ENCODE measurements around the gene SCN8A.
A peak's percentile ranks its signal among the peaks of the same experiment; 100 is the strongest.
"Not testable (repeated sequence)": the region's sequence is repeated elsewhere in the genome, so short reads cannot be mapped to it uniquely, and the experiment has no call there.

The SCN8A gene

DNA sequence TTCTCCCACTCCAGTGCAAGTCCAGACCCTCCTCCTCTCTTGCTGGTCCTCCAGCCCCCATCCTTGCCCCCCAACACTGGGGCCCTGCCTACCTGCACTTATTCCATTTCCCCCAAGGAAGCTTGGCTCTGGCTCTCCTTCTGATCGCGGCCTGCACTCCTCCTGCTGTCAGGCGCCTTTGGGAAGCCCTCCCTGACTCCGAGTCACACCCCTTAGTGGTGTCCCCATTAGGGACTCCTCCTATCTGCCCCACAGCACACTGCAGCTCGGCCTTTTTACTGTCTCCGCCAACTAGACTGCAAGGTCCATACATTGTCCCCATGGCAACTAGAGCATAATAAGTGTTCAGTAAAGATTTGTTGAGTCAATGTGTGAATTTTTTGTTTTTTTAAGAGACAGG is 224.5 kb downstream of the SCN8A start:
- DNase-seq (ENCODE audit: low spot score): no peak

DNA sequence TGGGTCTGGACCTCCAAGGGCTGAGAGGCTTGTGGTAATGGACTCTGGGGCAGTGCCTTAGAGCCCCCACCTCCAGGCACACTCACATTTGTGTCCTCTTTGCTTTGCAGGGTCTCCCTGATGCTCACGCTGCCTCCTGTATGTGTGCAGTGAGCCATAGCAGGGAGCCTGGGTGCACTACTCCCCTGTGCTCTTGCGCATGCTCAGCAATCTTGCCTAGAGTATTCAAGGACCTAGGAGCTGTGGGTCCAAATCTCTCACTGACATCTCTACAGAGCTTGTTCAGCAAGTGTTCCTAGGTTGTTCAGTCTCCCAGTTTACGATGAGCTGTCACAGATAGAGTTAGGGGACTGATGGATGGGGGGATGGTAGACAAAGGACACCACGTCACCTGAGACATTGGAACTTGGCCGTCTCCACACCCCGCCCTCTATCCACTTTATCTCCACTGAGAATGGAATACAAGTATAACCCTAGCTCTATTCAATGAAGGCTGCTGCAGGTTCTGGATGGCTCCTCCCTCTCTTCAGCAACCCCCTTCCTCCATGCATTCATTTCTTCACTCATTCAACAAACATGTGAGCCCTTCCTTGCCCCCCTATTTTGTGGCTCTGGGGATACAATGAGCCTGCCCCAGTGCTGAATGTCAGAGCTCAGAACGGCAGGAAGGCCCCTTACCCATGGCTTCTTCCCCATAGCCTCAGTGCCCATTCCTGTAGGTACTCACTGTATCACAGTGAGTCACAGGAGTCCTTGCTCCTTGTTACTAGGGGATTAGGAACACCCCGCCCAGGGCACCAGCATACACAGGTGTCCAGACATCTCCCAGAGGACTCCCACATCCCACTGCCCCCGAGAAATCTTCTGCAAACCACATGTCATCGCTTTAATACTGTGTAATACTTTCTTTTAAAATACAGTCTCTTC is 226.3 kb downstream of the SCN8A start:
- no peak for DNase-seq (ENCODE audit: low spot score)

- no peak for DNase-seq (ENCODE audit: low spot score)
Observed at GRCh38 chr12:51818086-51818485, 227.1 kb downstream of the SCN8A start.

DNA sequence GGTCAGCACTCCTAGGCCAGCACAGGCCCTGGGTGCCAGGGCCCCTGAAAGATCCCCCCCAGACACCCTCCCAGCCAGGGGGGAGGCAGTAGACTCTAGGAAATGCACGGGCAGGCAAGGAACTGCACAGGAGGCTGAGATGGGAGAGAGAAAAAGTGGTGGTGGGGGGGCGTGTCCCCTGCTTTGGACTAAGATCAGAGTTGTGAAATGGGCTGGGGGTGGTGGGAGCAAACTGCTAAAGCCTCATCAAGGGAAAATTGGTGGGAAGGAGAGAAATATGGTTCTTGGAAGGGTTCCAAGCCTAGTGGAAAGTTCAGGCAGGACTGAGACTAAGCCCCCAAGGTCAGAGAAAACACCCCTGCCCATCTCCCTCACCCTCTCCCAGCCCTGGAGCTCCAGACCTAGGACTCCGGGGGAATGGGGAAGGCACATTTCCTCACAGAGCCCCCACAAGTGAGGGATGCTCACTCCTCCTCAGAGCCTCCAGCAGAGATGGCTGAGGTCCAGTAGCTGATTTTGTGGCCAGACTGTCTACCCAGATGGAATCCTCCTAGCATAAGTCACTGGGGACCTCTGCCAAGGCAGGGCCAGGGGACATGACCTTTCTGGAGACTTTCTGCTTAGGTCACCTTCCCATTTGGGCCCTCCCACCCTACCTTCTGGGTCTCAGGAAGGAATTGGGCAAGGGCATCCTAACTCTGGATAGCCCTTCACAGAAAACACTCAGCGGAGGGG is 227.7 kb downstream of the SCN8A start:
- DNase-seq (ENCODE audit: low spot score): no peak

- DNase-seq (ENCODE audit: low spot score): peak; percentile 25
Observed at GRCh38 chr12:51819736-51820525, 228.9 kb downstream of the SCN8A start.

- DNase-seq (ENCODE audit: low spot score): peak; percentile 56
Observed at GRCh38 chr12:51820526-51821439, 229.8 kb downstream of the SCN8A start.

DNA sequence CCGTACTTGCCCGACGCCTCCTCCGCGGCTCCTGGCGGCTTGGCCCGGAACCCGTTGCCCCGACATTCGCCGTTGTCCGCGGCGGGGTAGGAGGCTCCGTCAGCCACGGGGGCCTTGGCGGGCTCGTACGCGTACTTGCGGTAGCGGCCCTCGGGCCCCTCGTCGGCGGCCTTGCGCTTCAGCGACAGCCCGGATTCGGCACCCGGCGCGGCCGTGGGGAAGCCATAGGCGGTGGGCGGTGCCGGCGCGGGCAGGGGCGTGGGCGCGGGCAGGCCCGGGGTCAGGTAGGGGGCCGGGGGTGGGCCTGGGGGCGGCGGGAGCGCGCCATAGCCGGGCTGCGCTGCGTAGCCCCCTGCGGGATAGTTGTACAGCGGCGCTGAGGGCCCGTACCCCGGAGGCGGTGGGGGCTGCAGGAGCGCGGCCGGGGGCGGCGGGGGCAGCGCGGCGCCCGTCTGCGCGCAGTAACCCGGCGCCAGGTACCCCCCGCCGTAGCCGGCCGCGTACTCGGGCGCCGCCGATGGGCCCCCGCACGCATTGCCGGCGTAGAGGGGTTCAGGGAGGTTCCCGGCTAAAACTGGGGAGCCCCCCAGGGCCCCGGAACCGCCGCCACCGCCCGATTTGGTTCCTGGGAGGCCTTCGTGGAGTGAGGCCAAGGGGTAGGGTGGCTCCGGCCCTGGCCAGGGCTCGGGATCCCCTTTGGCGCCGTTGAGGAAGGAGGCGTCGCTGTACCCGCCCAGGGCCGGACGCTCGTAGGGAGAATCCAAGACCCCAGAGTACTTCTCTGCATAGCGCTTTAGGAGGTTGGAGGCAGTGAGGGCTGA is 230.6 kb downstream of the SCN8A start:
- DNase-seq (ENCODE audit: low spot score): no peak

DNA sequence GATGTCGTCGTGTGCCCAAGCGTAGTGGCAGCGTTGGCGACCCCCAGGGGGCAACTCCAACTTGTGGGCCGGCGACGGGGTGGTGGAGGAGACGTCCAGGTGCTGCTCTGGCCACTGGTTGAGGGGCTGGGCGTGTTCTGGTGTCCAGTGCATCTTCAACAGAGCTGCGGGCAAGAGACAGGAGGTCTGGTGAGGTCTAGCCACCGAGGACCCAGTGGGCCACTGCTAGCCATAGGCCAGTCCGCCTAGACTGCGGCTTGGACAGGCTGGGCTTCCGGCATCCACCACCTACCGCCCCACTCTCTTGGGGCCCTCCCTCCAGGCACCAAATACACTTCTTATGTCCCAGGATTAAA is 231.2 kb downstream of the SCN8A start:
- no peak for DNase-seq (ENCODE audit: low spot score)

GRCh38 chr12:51822956-51823355 is 231.9 kb downstream of the SCN8A start:
- no peak for DNase-seq (ENCODE audit: low spot score)

DNA sequence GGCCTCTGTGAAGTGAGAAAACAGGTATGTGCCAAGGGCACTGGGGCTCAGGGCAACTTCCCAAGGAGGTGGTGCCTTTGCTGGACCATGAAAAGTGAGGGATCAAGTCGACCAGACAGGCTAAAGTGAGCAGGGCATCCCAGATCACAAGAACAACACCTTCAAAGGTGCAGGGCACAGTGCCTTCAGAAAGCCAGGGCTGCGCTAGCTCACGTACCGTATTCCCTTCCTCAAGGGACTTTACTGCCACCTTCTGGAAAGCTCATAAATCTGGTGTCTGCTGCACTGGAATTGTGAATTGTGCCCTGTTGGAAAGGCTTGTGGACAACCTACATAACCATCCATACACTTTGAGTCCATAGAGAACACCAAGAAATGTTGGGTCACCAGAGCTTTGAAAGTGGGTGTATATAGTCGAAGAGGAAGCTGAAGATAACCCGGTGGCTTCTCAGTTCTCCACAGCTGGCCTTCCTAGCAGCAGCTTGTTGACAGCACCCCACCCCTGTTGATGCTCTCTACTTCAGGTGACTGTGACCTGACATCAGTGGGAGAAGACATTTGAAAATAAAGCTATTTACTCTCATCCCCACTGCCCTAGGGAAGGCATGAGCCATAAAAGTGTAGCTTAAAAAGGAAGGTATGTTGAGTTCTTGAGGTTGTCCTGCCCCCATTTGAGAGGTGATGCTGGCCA is 233.0 kb downstream of the SCN8A start:
- peak; percentile 68 for DNase-seq (ENCODE audit: low spot score)

GRCh38 chr12:51825216-51825615 is 234.2 kb downstream of the SCN8A start:
- no peak for DNase-seq (ENCODE audit: low spot score)

DNA sequence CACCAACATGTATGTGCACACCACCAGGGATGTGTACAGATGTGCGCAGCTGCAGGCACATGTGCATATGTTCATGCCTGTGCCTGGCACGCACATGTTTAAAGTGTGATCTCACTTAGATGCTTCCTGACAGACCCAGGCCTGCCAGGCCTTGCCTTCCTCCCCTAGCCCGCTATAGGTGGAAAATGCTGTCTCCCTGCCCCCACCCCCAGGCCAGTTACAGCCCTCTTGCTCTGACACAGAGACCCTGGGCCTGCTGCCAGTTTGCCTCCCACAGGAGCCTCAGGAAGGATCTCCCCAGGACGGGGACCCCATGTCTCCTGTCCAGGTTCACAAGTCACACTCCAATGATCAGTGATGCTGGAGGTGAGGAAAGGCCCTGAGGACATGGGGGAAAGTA is 235.8 kb downstream of the SCN8A start:
- no peak for DNase-seq (ENCODE audit: low spot score)

DNA sequence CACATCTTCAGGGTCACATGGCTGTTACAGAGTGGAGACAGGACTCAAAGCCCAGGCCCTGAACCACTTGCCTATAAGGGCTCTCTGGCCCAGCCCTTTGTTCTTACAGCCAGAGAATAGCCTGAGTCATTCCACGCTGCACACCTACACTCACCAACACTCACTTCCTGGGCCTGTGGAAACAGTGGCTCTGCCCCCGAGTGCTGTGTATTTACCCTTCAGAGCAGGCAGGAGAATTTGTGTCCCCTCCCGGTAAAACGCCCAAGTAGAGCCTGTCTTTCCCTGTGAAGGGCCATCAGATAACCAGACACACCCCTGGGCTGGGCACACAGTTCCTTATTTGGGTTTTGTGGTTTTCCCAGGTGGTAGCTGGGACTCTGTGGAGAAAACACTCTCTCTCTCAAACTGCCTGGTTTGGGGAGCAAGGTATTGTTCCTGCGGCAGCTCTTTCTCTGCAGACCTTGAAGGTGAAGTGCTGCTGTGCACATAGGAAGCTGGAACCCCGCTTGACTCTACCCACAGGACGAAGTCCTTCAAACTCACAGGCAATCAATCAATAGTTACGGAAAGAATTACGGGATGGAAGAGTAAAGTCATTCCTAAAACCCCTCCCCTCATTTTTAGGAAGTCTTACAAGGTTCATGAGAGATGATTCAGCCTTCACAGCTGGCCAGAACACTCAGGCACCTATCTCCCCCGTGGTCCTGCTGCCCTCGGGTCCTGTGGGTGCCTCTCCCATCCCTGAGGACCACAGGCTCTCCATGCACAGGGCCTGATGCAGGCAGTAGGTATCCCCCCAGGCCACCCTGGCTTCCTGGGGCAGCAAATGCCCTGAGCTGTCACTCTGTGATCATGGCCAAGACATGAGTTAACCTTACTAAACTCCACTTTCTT is 237.1 kb downstream of the SCN8A start:
- DNase-seq (ENCODE audit: low spot score): no peak

DNA sequence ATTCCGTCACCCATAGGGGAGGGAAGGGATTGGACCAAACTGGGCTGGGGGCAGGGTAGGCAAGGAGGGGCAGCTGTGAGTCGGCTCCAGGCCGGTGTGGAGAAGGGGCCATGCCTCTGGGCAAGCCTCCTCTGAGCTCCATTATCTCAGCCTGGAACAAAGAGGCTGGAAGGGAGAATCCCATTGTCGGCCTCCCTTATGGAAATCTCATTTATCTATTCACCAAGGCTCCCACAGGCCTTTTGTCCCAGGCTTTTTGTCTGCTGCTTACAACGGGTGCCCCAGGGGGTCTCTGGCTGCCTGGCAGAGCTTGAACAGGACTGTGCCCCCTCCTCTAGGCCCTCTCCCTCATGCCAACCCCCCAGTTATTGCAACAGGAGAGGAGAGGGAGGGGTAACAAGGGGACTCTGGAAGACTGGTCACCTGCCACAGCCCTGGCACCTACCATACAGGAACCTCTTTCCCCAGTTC is 238.0 kb downstream of the SCN8A start:
- DNase-seq (ENCODE audit: low spot score): no peak

DNA sequence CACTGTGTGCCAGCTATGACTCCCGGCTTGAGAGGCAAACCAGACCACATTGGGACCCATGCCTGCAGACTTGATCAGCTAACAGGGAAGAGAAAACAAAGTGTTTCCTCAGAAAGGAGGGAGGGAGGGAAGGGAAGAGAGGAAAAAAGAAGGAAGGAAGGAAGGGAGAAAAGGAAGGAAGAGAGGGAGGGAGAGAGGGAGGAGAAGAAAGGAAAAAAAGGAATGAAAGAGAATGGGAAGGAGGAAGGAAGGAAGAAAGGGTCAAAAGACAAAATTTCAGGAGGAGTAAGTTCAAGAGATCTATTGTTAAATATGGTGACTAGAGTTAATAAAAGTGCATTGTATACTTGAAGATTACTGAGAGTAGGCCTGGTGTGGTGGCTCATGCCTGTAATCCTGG is 238.6 kb downstream of the SCN8A start:
- no peak for DNase-seq (ENCODE audit: low spot score)

GRCh38 chr12:51831817-51832216 is 240.8 kb downstream of the SCN8A start:
- DNase-seq (ENCODE audit: low spot score): not testable (repeated sequence)

DNA sequence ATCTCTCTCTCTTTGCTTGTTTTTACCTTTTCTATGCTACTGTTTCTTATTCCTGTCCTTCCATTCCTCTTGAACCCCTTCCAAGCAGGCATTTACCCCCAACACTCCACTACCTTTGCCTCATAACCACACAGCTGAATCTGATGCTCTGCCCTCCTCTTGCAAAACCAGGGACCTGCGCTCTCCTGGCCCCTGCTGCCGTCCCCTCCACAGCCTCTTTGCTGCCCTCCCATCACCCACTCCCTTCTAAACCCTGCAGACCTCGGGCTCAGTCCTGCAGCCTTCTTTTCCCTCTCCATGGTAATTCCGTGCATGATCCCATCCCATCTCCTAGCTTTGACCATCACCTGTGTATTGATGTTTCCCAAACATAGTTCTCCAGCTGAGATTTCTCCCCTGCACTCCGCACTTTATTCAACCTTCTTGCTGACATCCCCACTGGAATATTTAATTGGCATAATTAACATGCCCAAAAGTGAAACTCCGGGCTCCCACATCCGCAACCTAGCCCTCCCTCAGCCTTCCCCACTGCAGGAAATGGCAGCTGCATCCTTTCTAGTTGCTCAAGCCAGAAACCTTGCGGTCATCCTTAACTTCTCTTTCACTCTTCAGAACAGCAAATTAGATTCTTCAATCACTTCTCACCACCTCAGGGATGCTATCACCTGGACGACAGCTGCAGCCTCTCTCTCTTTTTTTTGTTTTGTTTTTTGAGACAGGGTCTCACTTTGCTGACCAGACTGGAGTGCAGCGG is 241.5 kb downstream of the SCN8A start:
- no peak for DNase-seq (ENCODE audit: low spot score)

Data from globus pallidus (tissue), 1 donor.